Thoracic aorta endothelial cell (primary cell): ENCODE results near the gene IDE. TPM values are rescaled to one million over a fixed set of nuclear protein-coding genes. Genes with fewer than 3 reads are reported as not detected.

Source experiments
- total RNA-seq: library from RNA; depleted of rRNA; stranded (reverse); fragments of >200 nt; gene quantifications from 2 replicates; pipeline ENCODE4 v1.2.3, GENCODE V29; 2012

The IDE gene
- total RNA-seq, result 58.4 and 70.3 TPM in 2 replicates

GRCh38 chr10:92573798-92574547 lies at the start of gene IDE:
Gene IDE, minus strand, starts transcription at chr10:92574093. Its CDS starts 74 bp downstream, at chr10:92574019.

GRCh38 chr10:92592761-92593618 lies 19.1 kb upstream of the IDE start, which contains the start of gene KIF11:
Gene KIF11, plus strand, starts transcription at chr10:92593130. Its CDS starts 246 bp downstream, at chr10:92593376.

Other genes with a start within 250 kb of the IDE start
- gene KIF11, start 19.0 kb upstream of the IDE start, total RNA-seq, result 58.8 and 83.2 TPM in 2 replicates
- 78.8 and 89.9 TPM in 2 replicates for gene HHEX, start 115.9 kb upstream of the IDE start, total RNA-seq